Mononuclear cell (primary cell): ENCODE measurements around the gene BAG1. TPM values are rescaled to one million over a fixed set of nuclear protein-coding genes. Genes with fewer than 3 reads are reported as not detected.

Experiments used
- H3K27me3 ChIP-seq: 2 replicates; pipeline ENCODE4 v1.6.0; 2011; ENCODE audit warnings: low read length, control low read depth; ENCODE audit not compliant: insufficient read depth
- H3K4me1 ChIP-seq: 2 replicates; pipeline ENCODE4 v1.5.1; 2011; ENCODE audit warnings: mild to moderate bottlenecking, low read length, control low read depth; ENCODE audit not compliant: insufficient read depth
- H3K4me3 ChIP-seq: 2 replicates; pipeline ENCODE4 v1.5.1; 2011; ENCODE audit warnings: mild to moderate bottlenecking, low read length, moderate library complexity
- H3K9me3 ChIP-seq: 2 replicates; pipeline ENCODE4 v1.5.1; 2011; ENCODE audit warnings: low read depth, mild to moderate bottlenecking, control low read depth, low read length
- total RNA-seq: library from RNA; depleted of rRNA; stranded (reverse); fragments of >200 nt; gene quantifications from one replicate; pipeline ENCODE4 v1.2.3, GENCODE V29; 2012

Gene BAG1
- total RNA-seq, 1 donor: 54.4 TPM

GRCh38 chr9:33260372-33260771 is 4.1 kb downstream of the BAG1 start:
- Histone ChIP-seq H3K9me3 (no peaks in the 10 kb centered on the region), H3K27me3 (no peaks in the 10 kb centered on the region), H3K4me3 (no peak overlapping the region), H3K4me1 (peaks cover 20% of the 10 kb centered on the region)

GRCh38 chr9:33257276-33257675 is 7.2 kb downstream of the BAG1 start:
- no peaks in the 10 kb centered on the region for H3K9me3 ChIP-seq
- H3K27me3 ChIP-seq: no peaks in the 10 kb centered on the region
- no peaks in the 10 kb centered on the region for H3K4me1 ChIP-seq
- H3K4me3 ChIP-seq: no peak overlapping the region

- no peaks in the 10 kb centered on the region for H3K27me3 ChIP-seq
- no peaks in the 10 kb centered on the region for H3K9me3 ChIP-seq
- no peak overlapping the region for H3K4me3 ChIP-seq
- no peaks in the 10 kb centered on the region for H3K4me1 ChIP-seq
Observed at GRCh38 chr9:33256236-33256635, 8.3 kb downstream of the BAG1 start.

GRCh38 chr9:33255471-33255870 is 9.0 kb downstream of the BAG1 start:
- Histone ChIP-seq H3K9me3 (no peaks in the 10 kb centered on the region), H3K4me3 (no peak overlapping the region), H3K27me3 (no peaks in the 10 kb centered on the region), H3K4me1 (no peaks in the 10 kb centered on the region)

- Histone ChIP-seq H3K4me1 (no peaks in the 10 kb centered on the region), H3K4me3 (no peak overlapping the region), H3K27me3 (no peaks in the 10 kb centered on the region), H3K9me3 (no peaks in the 10 kb centered on the region)
Observed at GRCh38 chr9:33255014-33255413, 9.5 kb downstream of the BAG1 start.

- Histone ChIP-seq H3K4me1 (no peaks in the 10 kb centered on the region), H3K27me3 (no peaks in the 10 kb centered on the region), H3K9me3 (no peaks in the 10 kb centered on the region), H3K4me3 (no peak overlapping the region)
Observed at GRCh38 chr9:33254211-33254610, 10.3 kb downstream of the BAG1 start.

- H3K27me3 ChIP-seq: no peaks in the 10 kb centered on the region
- no peak overlapping the region for H3K4me3 ChIP-seq
- no peaks in the 10 kb centered on the region for H3K9me3 ChIP-seq
Observed at GRCh38 chr9:33250458-33250995, 14.0 kb downstream of the BAG1 start.

GRCh38 chr9:33249983-33250382 is 14.5 kb downstream of the BAG1 start:
- Histone ChIP-seq H3K27me3 (no peaks in the 10 kb centered on the region), H3K4me1 (no peaks in the 10 kb centered on the region), H3K4me3 (no peak overlapping the region), H3K9me3 (no peaks in the 10 kb centered on the region)

More at GRCh38 chr9:33250458-33250995, 14.0 kb downstream of the BAG1 start:
- no peaks in the 10 kb centered on the region for H3K4me1 ChIP-seq

- H3K27me3 ChIP-seq: no peaks in the 10 kb centered on the region
- no peaks in the 10 kb centered on the region for H3K9me3 ChIP-seq
- H3K4me1 ChIP-seq: no peaks in the 10 kb centered on the region
- no peak overlapping the region for H3K4me3 ChIP-seq
Observed at GRCh38 chr9:33249087-33249658, 15.3 kb downstream of the BAG1 start.

GRCh38 chr9:33248606-33249005 is 15.9 kb downstream of the BAG1 start:
- Histone ChIP-seq H3K4me3 (no peak overlapping the region), H3K9me3 (no peaks in the 10 kb centered on the region), H3K27me3 (no peaks in the 10 kb centered on the region), H3K4me1 (no peaks in the 10 kb centered on the region)

- no peaks in the 10 kb centered on the region for H3K4me1 ChIP-seq
- no peaks in the 10 kb centered on the region for H3K9me3 ChIP-seq
Observed at GRCh38 chr9:33246269-33246860, 18.1 kb downstream of the BAG1 start.

GRCh38 chr9:33245341-33245740 is 19.2 kb downstream of the BAG1 start:
- H3K4me1 ChIP-seq: no peaks in the 10 kb centered on the region
- H3K9me3 ChIP-seq: no peaks in the 10 kb centered on the region
- no peaks in the 10 kb centered on the region for H3K27me3 ChIP-seq
- no peak overlapping the region for H3K4me3 ChIP-seq

More at GRCh38 chr9:33246269-33246860, 18.1 kb downstream of the BAG1 start:
- no peaks in the 10 kb centered on the region for H3K27me3 ChIP-seq
- H3K4me3 ChIP-seq: no peak overlapping the region

- Histone ChIP-seq H3K4me1 (no peaks in the 10 kb centered on the region), H3K27me3 (no peaks in the 10 kb centered on the region), H3K4me3 (no peak overlapping the region), H3K9me3 (no peaks in the 10 kb centered on the region)
Observed at GRCh38 chr9:33244137-33244784, 20.2 kb downstream of the BAG1 start.

GRCh38 chr9:33242609-33243134 is 21.8 kb downstream of the BAG1 start:
- H3K4me1 ChIP-seq: no peaks in the 10 kb centered on the region
- H3K9me3 ChIP-seq: no peaks in the 10 kb centered on the region
- no peaks in the 10 kb centered on the region for H3K27me3 ChIP-seq
- H3K4me3 ChIP-seq: no peak overlapping the region

GRCh38 chr9:33241298-33241697 is 23.2 kb downstream of the BAG1 start:
- no peaks in the 10 kb centered on the region for H3K9me3 ChIP-seq
- H3K4me1 ChIP-seq: no peaks in the 10 kb centered on the region
- no peaks in the 10 kb centered on the region for H3K27me3 ChIP-seq
- H3K4me3 ChIP-seq: no peak overlapping the region
